GM23338 (cell line): ENCODE measurements around the gene NEO1.
"Not testable (repeated sequence)": the region's sequence is repeated elsewhere in the genome, so short reads cannot be mapped to it uniquely, and the experiment has no call there.

Source experiments
- CREB1 ChIP-seq: fragments of 250-450 bp; sonication (Bioruptor Pico); IDR thresholded peaks from 2 replicates; pipeline ENCODE4 v1.5.0; 2020; ENCODE audit warnings: low read depth, mild to moderate bottlenecking, moderate library complexity
- EZH2 ChIP-seq: fragments of 200-600 bp; sonication (generic); IDR thresholded peaks from one replicate; pipeline ENCODE4 v1.8.0; 2017; ENCODE audit warnings: antibody characterized with exemption, mild to moderate bottlenecking, low read depth; ENCODE audit not compliant: unreplicated experiment
- EZH2phosphoT487 ChIP-seq: fragments of 200-600 bp; sonication (generic); IDR thresholded peaks from one replicate; pipeline ENCODE4 v1.8.1; 2018; ENCODE audit warnings: antibody characterized with exemption; ENCODE audit not compliant: unreplicated experiment
- JUNB ChIP-seq: IDR thresholded peaks from one replicate; pipeline ENCODE4 v1.6.1; 2016; ENCODE audit warnings: antibody characterized with exemption; ENCODE audit not compliant: unreplicated experiment
- NANOG ChIP-seq: IDR thresholded peaks from 2 replicates; pipeline ENCODE4 v1.6.1; 2016; ENCODE audit warnings: antibody characterized with exemption, borderline replicate concordance
- POLR2AphosphoS5 ChIP-seq: IDR thresholded peaks from 2 replicates; pipeline ENCODE4 v1.6.1; 2016; ENCODE audit warnings: antibody characterized with exemption, low read depth
- REST ChIP-seq: IDR thresholded peaks from one replicate; pipeline ENCODE4 v1.6.1; 2018; ENCODE audit warnings: antibody characterized with exemption; ENCODE audit not compliant: unreplicated experiment
- STAT1 ChIP-seq: IDR thresholded peaks from one replicate; pipeline ENCODE4 v1.6.1; 2016; ENCODE audit warnings: antibody characterized with exemption; ENCODE audit not compliant: unreplicated experiment
- ZNF114 ChIP-seq: fragments of 250-450 bp; sonication (Bioruptor Pico); IDR thresholded peaks from 2 replicates; pipeline ENCODE4 v1.5.0; 2020; ENCODE audit warnings: mild to moderate bottlenecking, moderate library complexity
- ZNF331 ChIP-seq: fragments of 250-450 bp; sonication (Bioruptor Pico); IDR thresholded peaks from 2 replicates; pipeline ENCODE4 v1.5.0; 2020; ENCODE audit warnings: low read depth, mild to moderate bottlenecking, moderate library complexity
- ZNF462 ChIP-seq: fragments of 250-450 bp; sonication (Bioruptor Pico); IDR thresholded peaks from 2 replicates; pipeline ENCODE4 v1.5.0; 2020; ENCODE audit warnings: mild to moderate bottlenecking, moderate library complexity
- TF ChIP-seq, protein P1 (sequence below), 2 experiments: fragments of 200-600 bp in 1 of 2; sonication (generic) in 1 of 2; conservative IDR thresholded peaks; 2 replicates each; pipeline versions ENCODE4 v1.5.1 to v1.6.1; 2016 to 2017; ENCODE audit warnings: antibody characterized with exemption in 2 of 2, low read depth in 2 of 2, mild to moderate bottlenecking in 2 of 2, moderate library complexity in 1 of 2
- TF ChIP-seq, protein P2 (sequence below): IDR thresholded peaks from 2 replicates; pipeline ENCODE4 v1.6.1; 2016; ENCODE audit warnings: antibody characterized with exemption

GRCh38 chr15:73166711-73167110 lies 114.4 kb downstream of the NEO1 start:
- TF ChIP-seq, protein P1, sequence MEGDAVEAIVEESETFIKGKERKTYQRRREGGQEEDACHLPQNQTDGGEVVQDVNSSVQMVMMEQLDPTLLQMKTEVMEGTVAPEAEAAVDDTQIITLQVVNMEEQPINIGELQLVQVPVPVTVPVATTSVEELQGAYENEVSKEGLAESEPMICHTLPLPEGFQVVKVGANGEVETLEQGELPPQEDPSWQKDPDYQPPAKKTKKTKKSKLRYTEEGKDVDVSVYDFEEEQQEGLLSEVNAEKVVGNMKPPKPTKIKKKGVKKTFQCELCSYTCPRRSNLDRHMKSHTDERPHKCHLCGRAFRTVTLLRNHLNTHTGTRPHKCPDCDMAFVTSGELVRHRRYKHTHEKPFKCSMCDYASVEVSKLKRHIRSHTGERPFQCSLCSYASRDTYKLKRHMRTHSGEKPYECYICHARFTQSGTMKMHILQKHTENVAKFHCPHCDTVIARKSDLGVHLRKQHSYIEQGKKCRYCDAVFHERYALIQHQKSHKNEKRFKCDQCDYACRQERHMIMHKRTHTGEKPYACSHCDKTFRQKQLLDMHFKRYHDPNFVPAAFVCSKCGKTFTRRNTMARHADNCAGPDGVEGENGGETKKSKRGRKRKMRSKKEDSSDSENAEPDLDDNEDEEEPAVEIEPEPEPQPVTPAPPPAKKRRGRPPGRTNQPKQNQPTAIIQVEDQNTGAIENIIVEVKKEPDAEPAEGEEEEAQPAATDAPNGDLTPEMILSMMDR (conservative IDR thresholded peaks at IDR 0.05; ENCODE audit: low read depth in 2 of 2): not testable (repeated sequence)
- TF ChIP-seq POLR2AphosphoS5; REST; EZH2; NANOG; EZH2phosphoT487; CREB1 (CRISPR knock-in tag); ZNF114; JUNB; ZNF331 (CRISPR knock-in tag); STAT1; ZNF462: not testable (repeated sequence)
- TF ChIP-seq, protein P2, sequence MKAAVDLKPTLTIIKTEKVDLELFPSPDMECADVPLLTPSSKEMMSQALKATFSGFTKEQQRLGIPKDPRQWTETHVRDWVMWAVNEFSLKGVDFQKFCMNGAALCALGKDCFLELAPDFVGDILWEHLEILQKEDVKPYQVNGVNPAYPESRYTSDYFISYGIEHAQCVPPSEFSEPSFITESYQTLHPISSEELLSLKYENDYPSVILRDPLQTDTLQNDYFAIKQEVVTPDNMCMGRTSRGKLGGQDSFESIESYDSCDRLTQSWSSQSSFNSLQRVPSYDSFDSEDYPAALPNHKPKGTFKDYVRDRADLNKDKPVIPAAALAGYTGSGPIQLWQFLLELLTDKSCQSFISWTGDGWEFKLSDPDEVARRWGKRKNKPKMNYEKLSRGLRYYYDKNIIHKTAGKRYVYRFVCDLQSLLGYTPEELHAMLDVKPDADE: not testable (repeated sequence)
